Endothelial cell of umbilical vein (primary cell): Measurements from ENCODE around the gene HSPB1. TPM values are rescaled to one million over a fixed set of nuclear protein-coding genes. Genes with fewer than 3 reads are reported as not detected.

Source experiments
- BruUV-seq: library from RNA; stranded (reverse); fragments of 400-500 nt; replicated peaks from 2 replicates; lab custom pipeline; 2021; lab: Mats Ljungman, UMichigan
- CTCF ChIA-PET: fragments of 300-600, 350-600 bp; sonication (Branson Sonifier 250); formaldehyde crosslinking; loops from one replicate; lab custom pipeline; 2021; ENCODE audit warnings: antibody characterized with exemption, inconsistent platforms; lab: Charles Lee
- POLR2A ChIA-PET: fragments of 300-600, 350-600 bp; sonication (Branson Sonifier 250); formaldehyde crosslinking; loops from one replicate; lab custom pipeline; 2021; ENCODE audit warnings: antibody characterized with exemption, inconsistent platforms; lab: Charles Lee
- DNase-seq: peaks from one replicate; pipeline ENCODE4 v3.0.0-alpha.2; 2011; ENCODE audit warnings: low read depth, low spot score
- FAIRE-seq: peaks from 2 replicates; lab custom pipeline; 2011; peaks lifted over from hg19 to GRCh38; lab: Jason Lieb, UNC
- H2AFZ ChIP-seq: 2 replicates; pipeline ENCODE4 v1.6.0; 2012; ENCODE audit warnings: low read depth, low read length, control low read depth, inconsistent platforms
- H3K27ac ChIP-seq: 2 replicates; pipeline ENCODE4 v1.5.1; 2011; ENCODE audit warnings: low read depth, mild to moderate bottlenecking, control low read depth, low read length, moderate library complexity; ENCODE audit not compliant: insufficient read depth
- H3K27me3 ChIP-seq, 2 experiments: 2 replicates each; pipeline versions ENCODE4 v1.6.0 to v1.6.1; 2011; ENCODE audit warnings: low read length in 2 of 2, mixed read lengths in 1 of 2; ENCODE audit not compliant: control insufficient read depth in 2 of 2, insufficient read depth in 2 of 2
- H3K36me3 ChIP-seq, 2 experiments: 2 replicates in 1 of 2; 3 replicates in 1 of 2; pipeline ENCODE4 v1.5.1; 2011; ENCODE audit warnings: low read length in 2 of 2, mild to moderate bottlenecking in 1 of 2, moderate library complexity in 1 of 2; ENCODE audit not compliant: control insufficient read depth in 2 of 2, insufficient read depth in 2 of 2; ENCODE audit errors: extremely low read depth in 1 of 2
- H3K4me1 ChIP-seq: 3 replicates; pipeline ENCODE4 v1.5.1; 2011; ENCODE audit warnings: mild to moderate bottlenecking, low read length; ENCODE audit not compliant: control insufficient read depth, insufficient read depth; ENCODE audit errors: extremely low read depth
- H3K4me2 ChIP-seq: 2 replicates; pipeline ENCODE4 v1.6.1; 2011; ENCODE audit warnings: low read length, control low read depth, mixed read lengths; ENCODE audit not compliant: insufficient read depth
- H3K4me3 ChIP-seq, 3 experiments: fragments of 200-600 bp in 1 of 3; sonication (generic), shearing (Covaris generic) in 1 of 3; replicated peaks in 1 of 3; 2 replicates each; pipeline ENCODE4 v1.5.1; 2011 to 2016; ENCODE audit warnings: control low read depth in 3 of 3, low read length in 3 of 3, mild to moderate bottlenecking in 2 of 3, inconsistent platforms in 1 of 3, low read depth in 1 of 3, moderate library complexity in 1 of 3; ENCODE audit not compliant: insufficient read depth in 1 of 3
- H3K79me2 ChIP-seq: 2 replicates; pipeline ENCODE4 v1.6.0; 2012; ENCODE audit warnings: low read length, inconsistent platforms; ENCODE audit not compliant: control insufficient read depth, insufficient read depth
- H3K9ac ChIP-seq: replicated peaks from 2 replicates; pipeline ENCODE3; 2011; ENCODE audit warnings: low read length, control low read depth; ENCODE audit not compliant: insufficient read depth; ENCODE audit errors: extremely low read depth
- H3K9me1 ChIP-seq: replicated peaks from 3 replicates; pipeline ENCODE4 v1.6.0; 2011; ENCODE audit warnings: mild to moderate bottlenecking, low read length; ENCODE audit not compliant: control insufficient read depth, insufficient read depth; ENCODE audit errors: extremely low read depth
- H3K9me3 ChIP-seq: replicated peaks from 2 replicates; pipeline ENCODE4 v1.5.1; 2012; ENCODE audit warnings: low read length, inconsistent platforms; ENCODE audit not compliant: control insufficient read depth, insufficient read depth
- H4K20me1 ChIP-seq: replicated peaks from 2 replicates; pipeline ENCODE3; 2011; ENCODE audit warnings: mild to moderate bottlenecking, low read length; ENCODE audit not compliant: control insufficient read depth, insufficient read depth; ENCODE audit errors: extremely low read depth
- EZH2 ChIP-seq: IDR thresholded peaks from 2 replicates; pipeline ENCODE4 v1.6.1; 2012; ENCODE audit warnings: borderline replicate concordance, low read depth, mild to moderate bottlenecking, moderate library complexity, low read length, inconsistent platforms; ENCODE audit not compliant: severe bottlenecking
- FOS ChIP-seq: IDR thresholded peaks from 2 replicates; pipeline ENCODE4 v1.6.1; 2011; ENCODE audit warnings: mild to moderate bottlenecking, low read length, moderate library complexity, borderline replicate concordance; ENCODE audit not compliant: insufficient read depth
- GATA2 ChIP-seq: IDR thresholded peaks from 2 replicates; pipeline ENCODE4 v1.7.0; 2011; ENCODE audit warnings: low read depth, mild to moderate bottlenecking, moderate library complexity, mixed read lengths, low read length; ENCODE audit not compliant: insufficient read length, insufficient read depth
- JUN ChIP-seq: IDR thresholded peaks from 2 replicates; pipeline ENCODE4 v1.6.1; 2011; ENCODE audit warnings: borderline replicate concordance, low read depth; ENCODE audit not compliant: insufficient read length, insufficient read depth
- MYC ChIP-seq: IDR thresholded peaks from one replicate; pipeline ENCODE4 v1.6.1; 2011; ENCODE audit warnings: mild to moderate bottlenecking, low read depth, low read length
- POLR2A ChIP-seq: IDR thresholded peaks from 2 replicates; pipeline ENCODE4 v1.6.1; 2012; ENCODE audit warnings: low read depth, mild to moderate bottlenecking, control low read depth, low read length
- POLR2AphosphoS5 ChIP-seq: IDR thresholded peaks from 2 replicates; pipeline ENCODE4 v1.6.1; 2012; ENCODE audit warnings: low read depth, mild to moderate bottlenecking, control low read depth, low read length, moderate library complexity; ENCODE audit not compliant: insufficient read depth
- dilution Hi-C: fragments of 300-500 bp; cut with MboI; formaldehyde crosslinking; loops from one replicate; pipeline ENCODE4 v1.15.0; 2019; ENCODE audit warnings: low sequenced_read_pairs; ENCODE audit not compliant: extremely low pct_ligation_motif_present
- intact Hi-C: fragments of 100-400 bp; cut with micrococcal nuclease; formaldehyde crosslinking; loops from one replicate; pipeline ENCODE4 v1.10.0; 2022
- polyA plus RNA-seq, 4 experiments: library from polyadenylated mRNA; depleted of rRNA in 3 of 4; stranded (reverse) in 3 of 4; unstranded in 1 of 4; fragments of >200 nt; gene quantifications; 2 replicates each; pipeline versions ENCODE4 v1.2.1 to v1.2.3, GENCODE V29; 2011 to 2012; ENCODE audit warnings: missing spikeins in 1 of 4
- total RNA-seq: library from RNA; stranded (reverse); gene quantifications from 2 replicates; pipeline ENCODE4 v1.2.3, GENCODE V29; 2021
- TF ChIP-seq, protein P1 (sequence below): IDR thresholded peaks from 2 replicates; pipeline ENCODE4 v1.6.1; 2011; ENCODE audit not compliant: insufficient read depth, insufficient read length
- TF ChIP-seq, protein P2 (sequence below), 2 donors: IDR thresholded peaks; 1 replicate in 1 of 2; 2 replicates in 1 of 2; pipeline ENCODE4 v1.5.1; 2011; ENCODE audit warnings: low read length in 2 of 2, mild to moderate bottlenecking in 2 of 2, moderate library complexity in 2 of 2, control low read depth in 1 of 2, inconsistent platforms in 1 of 2, low read depth in 1 of 2; ENCODE audit not compliant: insufficient read depth in 1 of 2; ENCODE audit errors: extremely low read depth in 1 of 2

Gene HSPB1
- total and polyA plus RNA-seq, 2 donors (not counting 3 experiments of a cell fraction or from before 2014, with no cell fraction given), result 1,748 to 3,130 TPM

DNA sequence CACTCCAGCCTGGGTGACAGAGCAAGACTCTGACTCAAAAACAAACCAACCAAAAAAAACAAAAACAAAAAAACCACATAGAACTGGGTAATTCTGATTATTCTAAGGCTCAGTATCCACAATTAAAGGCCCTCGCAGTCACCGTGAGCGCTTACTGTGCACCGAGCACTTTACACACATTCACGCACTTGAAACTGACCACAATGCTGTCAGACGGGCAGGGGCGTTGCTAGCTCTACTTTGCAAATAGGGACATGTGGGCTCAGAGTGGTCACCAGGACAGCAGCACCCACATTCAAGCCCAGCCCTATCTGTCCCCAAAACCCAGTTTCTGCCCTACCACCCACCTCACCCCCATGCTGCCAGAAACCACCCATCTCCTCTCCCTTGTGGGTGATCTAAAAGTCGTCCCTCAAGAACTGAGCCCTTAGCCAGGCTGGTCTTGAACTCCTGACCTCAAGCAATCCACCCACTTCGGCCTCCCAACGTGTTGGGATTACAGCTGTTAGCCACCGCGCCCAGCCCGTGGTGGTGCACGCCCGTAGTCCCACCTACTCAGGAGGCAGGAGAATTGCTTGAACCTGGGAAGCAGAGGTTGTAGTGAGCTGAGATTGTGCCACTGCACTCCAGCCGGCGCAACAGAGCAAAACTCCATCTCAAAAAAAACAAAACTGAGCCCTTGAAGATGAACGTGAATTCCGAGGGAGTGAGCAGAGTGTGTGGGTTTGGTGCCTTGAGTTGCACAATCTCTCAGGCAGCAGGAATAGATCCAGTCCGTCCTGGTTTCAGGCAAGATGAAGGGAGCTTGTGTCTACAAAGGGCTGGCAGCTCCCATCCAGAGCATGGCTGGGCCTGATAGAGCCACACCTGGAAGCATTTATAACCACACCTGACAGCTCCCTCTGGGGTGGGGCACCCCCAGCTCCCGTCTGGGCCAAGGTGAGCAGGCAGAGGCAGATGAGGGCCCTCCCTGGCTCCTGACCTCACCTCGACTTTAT is 5.4 kb upstream of the HSPB1 start:
- intact Hi-C loops, result loop anchor here (10.0 kb wide), 1 partner anchor 212 kb away; no protein-coding TSS in a partner anchor
- Histone ChIP-seq H3K4me1 (peaks cover 23% of the 10 kb centered on the region), H3K4me2 (no peak overlapping the region), H4K20me1 (no peaks in the 10 kb centered on the region), H3K9ac (no peak overlapping the region), H3K9me1 (no peaks in the 10 kb centered on the region), H3K79me2 (no peaks in the 10 kb centered on the region), H2AFZ (no peak overlapping the region), H3K9me3 (no peaks in the 10 kb centered on the region), H3K36me3 (no peaks in the 10 kb centered on the region), H3K27ac (no peak overlapping the region), H3K4me3 (no peak overlapping the region), H3K27me3 (no peaks in the 10 kb centered on the region)
- BruUV-seq, result no TSS peak
- CTCF ChIA-PET, result interaction anchor here (1.2 kb wide), 1 partner anchor 17 kb away, joined by 7 read pairs; no protein-coding TSS in a partner anchor
- dilution Hi-C loops, result no loop called here
- DNase-seq (no peak), FAIRE-seq (no peak)
- POLR2A ChIA-PET, result no interaction called here
- TF ChIP-seq GATA2 (no peak), POLR2AphosphoS5 (no peak), MYC (no peak), POLR2A (no peak), JUN (no peak), FOS (no peak), EZH2 (no peak)
- TF ChIP-seq, protein P1, sequence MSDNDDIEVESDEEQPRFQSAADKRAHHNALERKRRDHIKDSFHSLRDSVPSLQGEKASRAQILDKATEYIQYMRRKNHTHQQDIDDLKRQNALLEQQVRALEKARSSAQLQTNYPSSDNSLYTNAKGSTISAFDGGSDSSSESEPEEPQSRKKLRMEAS, result no peak
- TF ChIP-seq, protein P2, sequence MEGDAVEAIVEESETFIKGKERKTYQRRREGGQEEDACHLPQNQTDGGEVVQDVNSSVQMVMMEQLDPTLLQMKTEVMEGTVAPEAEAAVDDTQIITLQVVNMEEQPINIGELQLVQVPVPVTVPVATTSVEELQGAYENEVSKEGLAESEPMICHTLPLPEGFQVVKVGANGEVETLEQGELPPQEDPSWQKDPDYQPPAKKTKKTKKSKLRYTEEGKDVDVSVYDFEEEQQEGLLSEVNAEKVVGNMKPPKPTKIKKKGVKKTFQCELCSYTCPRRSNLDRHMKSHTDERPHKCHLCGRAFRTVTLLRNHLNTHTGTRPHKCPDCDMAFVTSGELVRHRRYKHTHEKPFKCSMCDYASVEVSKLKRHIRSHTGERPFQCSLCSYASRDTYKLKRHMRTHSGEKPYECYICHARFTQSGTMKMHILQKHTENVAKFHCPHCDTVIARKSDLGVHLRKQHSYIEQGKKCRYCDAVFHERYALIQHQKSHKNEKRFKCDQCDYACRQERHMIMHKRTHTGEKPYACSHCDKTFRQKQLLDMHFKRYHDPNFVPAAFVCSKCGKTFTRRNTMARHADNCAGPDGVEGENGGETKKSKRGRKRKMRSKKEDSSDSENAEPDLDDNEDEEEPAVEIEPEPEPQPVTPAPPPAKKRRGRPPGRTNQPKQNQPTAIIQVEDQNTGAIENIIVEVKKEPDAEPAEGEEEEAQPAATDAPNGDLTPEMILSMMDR (IDR thresholded peaks at IDR 0.05; ENCODE audit: extremely low read depth in 1 of 2, insufficient read depth in 1 of 2, low read depth in 1 of 2, low read length in 2 of 2), result no peak
